GM19452 (cell line): ENCODE measurements around the gene ZNF827.
"Not testable (repeated sequence)": the region's sequence is repeated elsewhere in the genome, so short reads cannot be mapped to it uniquely, and the experiment has no call there.

Experiments
- ATAC-seq: cut with Tn5 transposase; IDR thresholded peaks from one replicate; pipeline ENCODE4 v1.9.1; 2021; ENCODE audit not compliant: unreplicated experiment

Gene ZNF827

GRCh38 chr4:145866991-145867390 lies 71.6 kb downstream of the ZNF827 start:
- ATAC-seq, result no peak

GRCh38 chr4:145865274-145865941 lies 73.2 kb downstream of the ZNF827 start:
- no peak for ATAC-seq

DNA sequence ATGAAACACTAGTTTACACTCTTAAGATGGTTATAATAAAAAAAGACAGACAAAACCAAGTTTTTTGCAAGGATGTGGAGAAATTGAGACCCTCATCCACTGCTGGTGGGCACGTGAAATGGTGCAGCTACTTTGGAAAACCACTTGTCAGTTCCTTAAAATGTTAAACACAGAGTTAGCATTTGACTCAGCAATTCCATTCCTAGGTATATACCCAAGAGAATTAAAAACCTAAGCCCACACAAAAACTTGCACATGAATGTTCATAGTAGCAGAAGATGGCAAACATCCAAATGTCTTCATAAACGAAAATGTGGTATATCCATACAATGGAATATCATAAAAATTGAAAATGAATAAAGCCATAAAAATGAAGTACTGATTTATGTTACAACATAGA lies 75.4 kb downstream of the ZNF827 start:
- ATAC-seq, result no peak

GRCh38 chr4:145861336-145862318 lies 77.0 kb downstream of the ZNF827 start:
- ATAC-seq, result no peak

GRCh38 chr4:145860897-145861296 lies 77.7 kb downstream of the ZNF827 start:
- no peak for ATAC-seq

DNA sequence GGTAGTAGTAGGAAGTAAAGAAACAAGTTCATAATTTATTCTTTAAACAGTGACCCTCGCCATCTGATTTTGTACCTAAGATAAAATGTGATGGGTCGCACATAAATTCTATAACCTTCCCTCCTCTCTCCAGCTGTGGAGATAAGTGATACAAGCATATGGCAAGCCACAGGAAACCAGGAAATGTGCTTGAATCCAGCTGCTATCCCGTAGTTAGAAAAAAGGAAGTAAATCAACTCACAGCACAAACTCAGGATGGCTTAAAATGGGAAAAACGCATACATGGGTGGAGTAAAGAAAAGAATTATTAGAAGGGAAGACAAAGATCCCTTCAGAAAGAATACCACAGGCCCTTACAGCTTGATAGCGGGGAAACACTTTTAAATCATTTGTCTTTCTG lies 78.2 kb downstream of the ZNF827 start:
- ATAC-seq, result no peak

DNA sequence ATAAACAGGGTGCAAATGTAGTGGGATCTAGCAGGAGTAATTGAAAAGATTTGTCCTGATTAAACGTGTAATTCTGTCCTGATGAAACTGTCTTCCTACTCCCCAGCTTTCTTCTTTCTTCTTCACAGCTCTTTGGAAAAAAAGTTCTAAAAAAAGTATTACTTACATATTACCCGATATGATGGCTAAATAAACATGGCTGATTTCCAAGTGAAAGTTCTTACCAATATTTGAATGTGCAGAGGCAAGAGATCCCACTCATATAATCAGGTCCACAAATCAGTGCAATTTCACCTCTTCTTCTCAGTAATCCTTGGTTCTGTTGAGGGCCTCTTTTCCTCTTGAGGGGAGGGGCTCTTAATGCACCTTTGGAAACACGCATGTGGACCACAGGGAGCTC lies 78.7 kb downstream of the ZNF827 start:
- no peak for ATAC-seq

DNA sequence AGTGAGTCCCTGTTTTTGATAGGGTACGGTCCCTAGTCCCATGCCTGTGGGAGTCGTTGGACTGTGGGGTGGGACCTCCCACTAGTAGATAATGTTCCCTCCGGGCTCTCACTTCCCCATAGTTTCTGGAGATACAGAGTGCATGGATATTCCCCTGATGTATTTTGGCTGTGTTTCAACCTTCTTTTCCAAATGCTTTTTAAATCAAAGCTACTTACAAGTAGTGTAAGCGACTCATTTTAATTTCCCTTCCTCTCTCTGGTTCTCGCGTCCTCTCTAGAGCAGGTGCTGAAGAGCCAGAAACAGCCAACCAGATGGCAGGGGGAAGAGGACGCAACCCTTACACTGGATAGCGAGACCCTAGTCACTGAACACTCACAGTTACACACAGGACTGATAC lies 79.2 kb downstream of the ZNF827 start:
- no peak for ATAC-seq

DNA sequence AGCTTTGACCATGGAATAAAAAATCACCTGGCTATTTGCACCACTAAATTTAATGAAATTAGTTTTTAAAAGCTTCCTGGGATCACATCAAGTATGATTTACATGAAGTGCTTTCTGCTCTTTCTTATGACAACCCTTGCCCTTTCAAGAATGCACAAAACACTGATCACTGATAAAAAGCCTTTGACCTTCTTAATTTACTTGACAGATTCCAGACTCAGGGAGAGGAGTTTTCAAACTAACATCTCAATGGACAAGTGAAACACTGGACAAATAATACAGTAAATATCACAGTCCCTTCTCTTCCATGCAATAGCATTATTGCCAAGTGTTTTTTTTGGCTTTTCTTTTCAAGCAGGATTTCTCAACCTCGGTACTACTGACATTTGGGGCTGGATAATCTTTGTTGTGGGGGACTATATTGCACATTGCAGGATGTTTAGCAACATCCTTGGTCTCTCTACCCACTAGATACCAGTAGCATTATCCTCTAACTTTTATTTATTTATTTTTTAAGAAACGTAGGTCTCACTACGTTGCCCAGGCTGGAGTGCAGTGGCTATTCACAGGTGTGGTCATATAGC lies 86.3 kb downstream of the ZNF827 start:
- no peak for ATAC-seq

DNA sequence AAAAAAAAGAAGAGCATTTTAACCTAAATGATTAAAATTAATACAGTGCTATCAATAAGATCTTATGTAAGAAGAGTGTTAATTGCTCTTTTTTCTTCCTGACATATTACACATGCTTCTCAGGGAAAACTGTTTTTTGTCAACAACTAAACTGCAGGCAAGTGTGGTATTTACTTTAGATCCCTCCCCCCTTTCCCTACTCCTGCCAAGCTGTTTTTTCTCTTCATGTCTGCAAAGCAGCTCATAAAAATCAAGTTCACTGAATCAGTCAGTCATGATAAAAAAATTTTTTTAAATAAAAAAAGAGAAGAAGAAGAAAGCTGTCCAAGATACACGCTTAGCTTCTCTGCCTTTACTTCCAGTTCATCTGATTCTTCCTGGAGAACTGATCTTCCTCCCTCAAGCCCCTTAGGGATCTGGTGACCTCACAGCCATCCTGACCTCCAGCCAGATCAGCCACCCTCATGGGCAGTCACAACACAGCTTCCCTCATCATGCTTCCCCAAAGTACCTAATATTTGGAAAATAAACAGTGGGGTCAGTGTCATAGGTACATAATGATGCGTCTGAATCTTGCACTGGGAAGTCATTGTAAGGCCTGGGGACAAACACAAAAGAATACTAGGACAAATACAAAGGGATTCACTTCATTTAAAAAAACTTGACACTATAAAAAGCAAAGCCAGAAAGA lies 87.0 kb downstream of the ZNF827 start:
- ATAC-seq, result no peak

GRCh38 chr4:145847764-145848163 lies 90.9 kb downstream of the ZNF827 start:
- ATAC-seq, result no peak

- ATAC-seq, result no peak
These were observed 93.5 kb downstream of the ZNF827 start for GRCh38 chr4:145845118-145845517.

- no peak for ATAC-seq
These were observed 95.0 kb downstream of the ZNF827 start for GRCh38 chr4:145843639-145844038.

DNA sequence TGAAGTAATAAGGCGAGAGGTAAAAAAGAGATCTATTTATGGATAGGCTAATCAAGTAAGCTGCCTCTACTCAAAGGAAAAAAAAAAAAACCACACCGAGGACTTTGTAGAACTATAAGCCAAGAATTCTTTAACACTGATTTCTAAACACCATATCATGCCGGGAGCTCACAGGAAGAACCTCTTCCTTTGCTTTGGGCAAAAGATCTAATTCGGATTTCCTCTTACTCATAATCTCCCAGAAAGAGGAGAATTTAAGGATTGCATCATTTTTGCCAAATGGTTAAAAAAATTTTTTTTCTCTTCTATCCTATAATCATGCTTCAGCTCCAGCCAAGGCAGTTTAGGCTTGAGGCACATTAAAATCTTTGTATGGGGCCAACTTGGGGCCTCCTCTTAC lies 95.5 kb downstream of the ZNF827 start:
- no peak for ATAC-seq

GRCh38 chr4:145842224-145842887 lies 96.3 kb downstream of the ZNF827 start:
- no peak for ATAC-seq

- no peak for ATAC-seq
These were observed 97.8 kb downstream of the ZNF827 start for GRCh38 chr4:145840801-145841200.

GRCh38 chr4:145840162-145840768 lies 98.4 kb downstream of the ZNF827 start:
- peak; percentile 91 for ATAC-seq

DNA sequence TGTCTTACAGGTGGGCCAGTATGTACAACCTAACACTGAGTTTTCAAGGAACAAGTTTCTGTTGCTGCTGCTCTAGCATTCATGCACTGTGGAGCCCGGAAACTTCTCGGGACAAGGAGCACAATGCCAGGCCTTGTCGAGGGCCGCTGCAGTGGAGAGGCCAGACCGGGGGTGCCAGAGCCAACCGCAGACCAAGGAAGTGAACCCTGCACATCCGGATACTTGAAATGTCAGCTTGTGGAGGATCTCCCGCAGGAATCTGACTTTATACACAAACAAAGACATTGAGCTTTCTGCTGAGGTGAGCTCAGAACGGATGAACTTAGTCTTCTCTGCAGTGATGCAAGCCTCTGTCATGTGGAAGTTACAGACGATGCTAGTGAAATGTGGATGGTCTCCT lies 99.5 kb downstream of the ZNF827 start:
- ATAC-seq, result no peak

DNA sequence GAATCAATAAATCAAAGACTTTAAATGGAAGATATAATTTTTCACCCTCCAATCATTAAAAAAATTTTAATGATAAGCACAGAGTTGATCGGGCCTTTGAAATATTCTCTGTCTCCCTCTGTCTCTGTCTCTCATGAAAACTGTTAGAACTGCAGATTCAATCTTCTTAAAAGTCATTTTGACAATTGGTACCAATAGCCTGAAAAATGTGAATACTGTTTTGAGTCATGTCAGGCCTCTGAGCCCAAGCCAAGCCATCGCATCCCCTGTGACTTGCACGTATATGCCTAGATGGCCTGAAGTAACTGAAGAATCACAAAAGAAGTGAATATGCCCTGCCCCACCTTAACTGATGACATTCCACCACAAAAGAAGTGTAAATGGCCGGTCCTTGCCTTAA lies 106.2 kb downstream of the ZNF827 start:
- ATAC-seq, result not testable (repeated sequence)

DNA sequence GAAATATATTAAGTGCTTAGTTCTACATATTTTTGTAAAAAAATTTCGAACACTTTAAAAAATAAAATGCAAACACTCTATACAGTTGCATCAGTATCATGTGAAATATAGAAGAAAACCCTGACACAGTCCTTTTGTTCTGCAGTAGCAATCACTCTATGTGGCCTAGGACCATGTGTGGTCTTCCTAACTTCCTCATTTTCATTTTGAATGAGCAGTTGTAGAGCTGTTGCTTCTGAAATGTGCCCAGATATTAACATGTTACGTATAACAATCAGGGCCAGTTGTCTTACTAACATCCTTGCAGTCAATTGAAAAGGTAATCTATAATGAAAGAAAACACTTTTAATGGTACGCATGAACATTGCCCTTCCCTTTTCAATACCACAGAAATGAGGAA lies 107.9 kb downstream of the ZNF827 start:
- ATAC-seq, result peak; percentile 45
